Kidney tubule cell (primary cell): ENCODE measurements around the gene ZNRF1.

Experiments
- DNase-seq: peaks from one replicate; pipeline ENCODE4 v3.0.0-alpha.2; 2018; ENCODE audit warnings: low spot score

The ZNRF1 gene

GRCh38 chr16:75027520-75028300 lies 28.9 kb downstream of the ZNRF1 start:
- peak; percentile 46 for DNase-seq

GRCh38 chr16:75028544-75029135 lies 29.8 kb downstream of the ZNRF1 start:
- no peak for DNase-seq

GRCh38 chr16:75029854-75030253 lies 31.0 kb downstream of the ZNRF1 start:
- peak; percentile 78 for DNase-seq

- DNase-seq = no peak
These were observed 33.8 kb downstream of the ZNRF1 start for GRCh38 chr16:75032655-75033054.

GRCh38 chr16:75035410-75035968 lies 36.7 kb downstream of the ZNRF1 start:
- DNase-seq = no peak

- DNase-seq = no peak
These were observed 39.4 kb downstream of the ZNRF1 start for GRCh38 chr16:75038036-75038858.

- DNase-seq = no peak
These were observed 41.1 kb downstream of the ZNRF1 start for GRCh38 chr16:75039941-75040340.

GRCh38 chr16:75042426-75043174 lies 43.8 kb downstream of the ZNRF1 start:
- DNase-seq = no peak

- DNase-seq = no peak
These were observed 44.5 kb downstream of the ZNRF1 start for GRCh38 chr16:75043175-75043895.

GRCh38 chr16:75044800-75045361 lies 46.1 kb downstream of the ZNRF1 start:
- DNase-seq = no peak

GRCh38 chr16:75045424-75045823 lies 46.6 kb downstream of the ZNRF1 start:
- DNase-seq = no peak

GRCh38 chr16:75048054-75048453 lies 49.2 kb downstream of the ZNRF1 start:
- no peak for DNase-seq

- DNase-seq = no peak
These were observed 49.7 kb downstream of the ZNRF1 start for GRCh38 chr16:75048530-75048929.

GRCh38 chr16:75052481-75053202 lies 53.8 kb downstream of the ZNRF1 start:
- DNase-seq = no peak

GRCh38 chr16:75053791-75054555 lies 55.1 kb downstream of the ZNRF1 start:
- no peak for DNase-seq

- DNase-seq = no peak
These were observed 55.7 kb downstream of the ZNRF1 start for GRCh38 chr16:75054556-75054947.

GRCh38 chr16:75058806-75059205 lies 60.0 kb downstream of the ZNRF1 start:
- no peak for DNase-seq

GRCh38 chr16:75059411-75059810 lies 60.6 kb downstream of the ZNRF1 start:
- DNase-seq = no peak

- DNase-seq = no peak
These were observed 61.9 kb downstream of the ZNRF1 start for GRCh38 chr16:75060723-75061122.
